ENCODE data around the gene ABCA1. TPM values are rescaled to one million over a fixed set of nuclear protein-coding genes. Genes with fewer than 3 reads are reported as not detected.
"Not testable (repeated sequence)": the region's sequence is repeated elsewhere in the genome, so short reads cannot be mapped to it uniquely, and the experiment has no call there.

Gene ABCA1
- total RNA-seq (10 to 100 TPM; 38.5 to 43.0 TPM), polyA plus RNA-seq (ENCODE audit: insufficient read length in 2 of 2) (10 to 100 TPM; 10.2 to 17.1 TPM)
- long read RNA-seq, donor 1, full-length matches to known transcripts, result 1 of 1 reads
- long read RNA-seq, donor 1, partial matches to known transcripts, result 0 of 1 reads
- long read RNA-seq, donor 1, other reads (novel, unspliced or antisense), result 0 of 1 reads
- long read RNA-seq, donor 2, partial matches to known transcripts, result 10 of 10 reads
- long read RNA-seq, donor 2, other reads (novel, unspliced or antisense), result 0 of 10 reads
- long read RNA-seq, donor 3, result 0 reads
- long read RNA-seq, donor 4, result 0 reads

GRCh38 chr9:104927912-104928740 is at the start of gene ABCA1:
TSS of gene ABCA1 (minus strand) at chr9:104928155. CDS start at chr9:104903679, 24,476 bp downstream.
- WGBS (ENCODE audit: insufficient coverage), result under 1% methylated on average over 42 of the region's 53 CpGs
- DNase-seq (ENCODE audit: low read depth in 4 of 6, low spot score in 6 of 6), result peak in 5 of 6 donors; percentile 57 to 96 (median 80)
- Histone ChIP-seq H3K4me1 (ENCODE audit: control insufficient read depth, insufficient read depth, low read length) (peaks cover 20% of the 10 kb centered on the region), H3K27ac (ENCODE audit: low read depth, low read length) (peak within 1 kb of the TSS; percentile 80), H3K36me3 (ENCODE audit: control insufficient read depth, insufficient read depth, low read length) (no peaks in the 10 kb centered on the region), H3K9me3 (ENCODE audit: control insufficient read depth, insufficient read depth, low read length) (no peaks in the 10 kb centered on the region), H3K4me3 (ENCODE audit: low read depth, low read length) (peak within 1 kb of the TSS; percentile 62), H3K27me3 (ENCODE audit: control insufficient read depth, insufficient read depth, low read length) (peaks cover 5% of the 10 kb centered on the region)

GRCh38 chr9:104977580-104977979 is 49.6 kb upstream of the ABCA1 start:
- Histone ChIP-seq H3K9me3 (ENCODE audit: control insufficient read depth, insufficient read depth, low read length) (no peaks in the 10 kb centered on the region), H3K36me3 (ENCODE audit: control insufficient read depth, insufficient read depth, low read length) (no peaks in the 10 kb centered on the region), H3K4me3 (ENCODE audit: low read depth, low read length) (no peak overlapping the region), H3K27ac (ENCODE audit: low read depth, low read length) (no peak overlapping the region), H3K27me3 (ENCODE audit: control insufficient read depth, insufficient read depth, low read length) (no peaks in the 10 kb centered on the region), H3K4me1 (ENCODE audit: control insufficient read depth, insufficient read depth, low read length) (no peaks in the 10 kb centered on the region)
- no peak for DNase-seq (ENCODE audit: low read depth in 4 of 6, low spot score in 6 of 6)

GRCh38 chr9:104977168-104977567 is 49.2 kb upstream of the ABCA1 start:
- WGBS (ENCODE audit: insufficient coverage), result 82% methylated on average over 2 of the region's 6 CpGs
- Histone ChIP-seq H3K36me3 (ENCODE audit: control insufficient read depth, insufficient read depth, low read length) (no peaks in the 10 kb centered on the region), H3K9me3 (ENCODE audit: control insufficient read depth, insufficient read depth, low read length) (no peaks in the 10 kb centered on the region), H3K4me1 (ENCODE audit: control insufficient read depth, insufficient read depth, low read length) (no peaks in the 10 kb centered on the region), H3K27me3 (ENCODE audit: control insufficient read depth, insufficient read depth, low read length) (no peaks in the 10 kb centered on the region), H3K27ac (ENCODE audit: low read depth, low read length) (no peak overlapping the region), H3K4me3 (ENCODE audit: low read depth, low read length) (no peak overlapping the region)
- no peak for DNase-seq (ENCODE audit: low read depth in 4 of 6, low spot score in 6 of 6)

GRCh38 chr9:104975966-104976595 is 48.1 kb upstream of the ABCA1 start:
- H3K36me3 ChIP-seq (ENCODE audit: control insufficient read depth, insufficient read depth, low read length); H3K4me1 ChIP-seq (ENCODE audit: control insufficient read depth, insufficient read depth, low read length); H3K27me3 ChIP-seq (ENCODE audit: control insufficient read depth, insufficient read depth, low read length); H3K27ac ChIP-seq (ENCODE audit: low read depth, low read length); H3K4me3 ChIP-seq (ENCODE audit: low read depth, low read length); DNase-seq (ENCODE audit: low read depth in 4 of 6, low spot score in 6 of 6); H3K9me3 ChIP-seq (ENCODE audit: control insufficient read depth, insufficient read depth, low read length): not testable (repeated sequence)
- WGBS (ENCODE audit: insufficient coverage), result 100% methylated on average over 2 of the region's 9 CpGs

GRCh38 chr9:104974053-104974962 is 46.4 kb upstream of the ABCA1 start:
- no peaks in the 10 kb centered on the region for H3K9me3 ChIP-seq (ENCODE audit: control insufficient read depth, insufficient read depth, low read length)
- WGBS (ENCODE audit: insufficient coverage), result 96% methylated on average over 3 of the region's 8 CpGs

GRCh38 chr9:104972242-104972866 is 44.4 kb upstream of the ABCA1 start:
- no peaks in the 10 kb centered on the region for H3K27me3 ChIP-seq (ENCODE audit: control insufficient read depth, insufficient read depth, low read length)
- WGBS (ENCODE audit: insufficient coverage), result 82% methylated on average over 2 of the region's 4 CpGs
- H3K9me3 ChIP-seq (ENCODE audit: control insufficient read depth, insufficient read depth, low read length), result no peaks in the 10 kb centered on the region
- no peak for DNase-seq (ENCODE audit: low read depth in 4 of 6, low spot score in 6 of 6)
- H3K36me3 ChIP-seq (ENCODE audit: control insufficient read depth, insufficient read depth, low read length), result no peaks in the 10 kb centered on the region
- H3K27ac ChIP-seq (ENCODE audit: low read depth, low read length), result no peak overlapping the region
- H3K4me1 ChIP-seq (ENCODE audit: control insufficient read depth, insufficient read depth, low read length), result peaks cover 16% of the 10 kb centered on the region
- H3K4me3 ChIP-seq (ENCODE audit: low read depth, low read length), result no peak overlapping the region

More at GRCh38 chr9:104974053-104974962, 46.4 kb upstream of the ABCA1 start:
- no peaks in the 10 kb centered on the region for H3K36me3 ChIP-seq (ENCODE audit: control insufficient read depth, insufficient read depth, low read length)
- no peaks in the 10 kb centered on the region for H3K4me1 ChIP-seq (ENCODE audit: control insufficient read depth, insufficient read depth, low read length)
- no peak overlapping the region for H3K4me3 ChIP-seq (ENCODE audit: low read depth, low read length)
- H3K27ac ChIP-seq (ENCODE audit: low read depth, low read length), result no peak overlapping the region
- H3K27me3 ChIP-seq (ENCODE audit: control insufficient read depth, insufficient read depth, low read length), result no peaks in the 10 kb centered on the region
- DNase-seq (ENCODE audit: low read depth in 4 of 6, low spot score in 6 of 6), result no peak

- no peaks in the 10 kb centered on the region for H3K9me3 ChIP-seq (ENCODE audit: control insufficient read depth, insufficient read depth, low read length)
- no peak overlapping the region for H3K4me3 ChIP-seq (ENCODE audit: low read depth, low read length)
- WGBS (ENCODE audit: insufficient coverage), result 74% methylated on average over 2 of the region's 3 CpGs
- DNase-seq (ENCODE audit: low read depth in 4 of 6, low spot score in 6 of 6), result no peak
- peaks cover 16% of the 10 kb centered on the region for H3K4me1 ChIP-seq (ENCODE audit: control insufficient read depth, insufficient read depth, low read length)
- H3K27ac ChIP-seq (ENCODE audit: low read depth, low read length), result no peak overlapping the region
- no peaks in the 10 kb centered on the region for H3K36me3 ChIP-seq (ENCODE audit: control insufficient read depth, insufficient read depth, low read length)
- no peaks in the 10 kb centered on the region for H3K27me3 ChIP-seq (ENCODE audit: control insufficient read depth, insufficient read depth, low read length)
Measured at GRCh38 chr9:104971511-104971910, 43.6 kb upstream of the ABCA1 start.

GRCh38 chr9:104970271-104970987 is 42.5 kb upstream of the ABCA1 start:
- no peak overlapping the region for H3K4me3 ChIP-seq (ENCODE audit: low read depth, low read length)
- DNase-seq (ENCODE audit: low read depth in 4 of 6, low spot score in 6 of 6), result no peak
- 84% methylated on average over 6 of the region's 8 CpGs for WGBS (ENCODE audit: insufficient coverage)
- H3K36me3 ChIP-seq (ENCODE audit: control insufficient read depth, insufficient read depth, low read length), result no peaks in the 10 kb centered on the region
- H3K27me3 ChIP-seq (ENCODE audit: control insufficient read depth, insufficient read depth, low read length), result no peaks in the 10 kb centered on the region
- H3K9me3 ChIP-seq (ENCODE audit: control insufficient read depth, insufficient read depth, low read length), result no peaks in the 10 kb centered on the region
- no peak overlapping the region for H3K27ac ChIP-seq (ENCODE audit: low read depth, low read length)
- H3K4me1 ChIP-seq (ENCODE audit: control insufficient read depth, insufficient read depth, low read length), result peaks cover 16% of the 10 kb centered on the region

Data from spinal cord (tissue), 10 donors.